NOMO-1 treated with dmso at 0.1 percent for 144 hours (cell line): ENCODE measurements around the gene KIF25.

Experiments
- DNase-seq: peaks from one replicate; lab custom pipeline; 2025; ENCODE audit not compliant: unreplicated experiment; lab: John Stamatoyannopoulos, UW

Gene KIF25

GRCh38 chr6:168016176-168016620 is 18.7 kb downstream of the KIF25 start:
- no peak for DNase-seq

- DNase-seq = no peak
Observed at GRCh38 chr6:168016721-168017525, 19.5 kb downstream of the KIF25 start.

GRCh38 chr6:168017629-168018028 is 20.2 kb downstream of the KIF25 start:
- no peak for DNase-seq

- DNase-seq = no peak
Observed at GRCh38 chr6:168018664-168019063, 21.2 kb downstream of the KIF25 start.

GRCh38 chr6:168020242-168020641 is 22.8 kb downstream of the KIF25 start:
- no peak for DNase-seq

GRCh38 chr6:168021581-168021980 is 24.1 kb downstream of the KIF25 start:
- DNase-seq = no peak

- DNase-seq = no peak
Observed at GRCh38 chr6:168022488-168023321, 25.2 kb downstream of the KIF25 start.

- DNase-seq = no peak
Observed at GRCh38 chr6:168024951-168025510, 27.6 kb downstream of the KIF25 start.

GRCh38 chr6:168025831-168026710 is 28.6 kb downstream of the KIF25 start:
- no peak for DNase-seq

- DNase-seq = no peak
Observed at GRCh38 chr6:168026925-168027324, 29.5 kb downstream of the KIF25 start.

- no peak for DNase-seq
Observed at GRCh38 chr6:168027521-168027920, 30.1 kb downstream of the KIF25 start.

GRCh38 chr6:168028181-168028580 is 30.7 kb downstream of the KIF25 start:
- DNase-seq = no peak

- DNase-seq = no peak
Observed at GRCh38 chr6:168029459-168030217, 32.2 kb downstream of the KIF25 start.

- no peak for DNase-seq
Observed at GRCh38 chr6:168030218-168030746, 32.8 kb downstream of the KIF25 start.

GRCh38 chr6:168030908-168031307 is 33.4 kb downstream of the KIF25 start:
- DNase-seq = no peak

GRCh38 chr6:168031411-168031971 is 34.0 kb downstream of the KIF25 start:
- no peak for DNase-seq

- no peak for DNase-seq
Observed at GRCh38 chr6:168032005-168032760, 34.7 kb downstream of the KIF25 start.

- no peak for DNase-seq
Observed at GRCh38 chr6:168033791-168034190, 36.3 kb downstream of the KIF25 start.

GRCh38 chr6:168034537-168034936 is 37.1 kb downstream of the KIF25 start:
- no peak for DNase-seq
